Measurements from ENCODE around the gene ZNF865. TPM values are rescaled to one million over a fixed set of nuclear protein-coding genes. Genes with fewer than 3 reads are reported as not detected.
"Not testable (repeated sequence)": the region's sequence is repeated elsewhere in the genome, so short reads cannot be mapped to it uniquely, and the experiment has no call there.

The ZNF865 gene
- total and polyA plus RNA-seq, 2 donors (not counting 1 experiment from before 2014, with no cell fraction given), result 1.2 TPM

DNA sequence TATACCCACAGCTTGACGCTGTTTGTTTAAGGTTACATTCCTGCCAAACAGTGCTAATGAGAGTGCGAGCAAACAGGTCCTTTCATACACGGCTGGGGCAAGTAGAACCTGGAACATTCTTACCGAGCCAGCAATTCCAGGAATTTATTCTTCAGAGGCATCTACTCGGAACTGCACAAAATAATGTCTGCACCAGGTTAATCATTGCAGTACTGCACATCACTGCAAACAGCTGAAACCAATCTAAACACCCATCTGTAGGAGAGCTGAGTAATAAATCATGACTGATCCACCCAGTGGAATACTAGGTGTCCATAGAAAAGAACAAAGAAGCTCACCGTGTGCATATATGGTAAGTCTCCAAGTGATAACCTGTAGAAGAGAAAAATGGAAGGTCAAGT is 23.6 kb upstream of the ZNF865 start:
- H3K9me3 ChIP-seq (ENCODE audit: control insufficient read depth, insufficient read depth, low read depth, low read length), result no peaks in the 10 kb centered on the region
- H3K27ac ChIP-seq (ENCODE audit: insufficient read depth, low read length), result no peak overlapping the region
- no peaks in the 10 kb centered on the region for H4K20me1 ChIP-seq (ENCODE audit: control insufficient read depth, extremely low read depth, insufficient read depth, low read length)
- no peak for DNase-seq (ENCODE audit: low read depth in 2 of 2)
- H3K36me3 ChIP-seq (ENCODE audit: control insufficient read depth, insufficient read depth, low read length), result peaks cover 4% of the 10 kb centered on the region
- no peak overlapping the region for H3K4me3 ChIP-seq (replicated peaks in 1 of 4; ENCODE audit: control extremely low read depth in 1 of 4, insufficient read depth in 1 of 4, low read depth in 3 of 4, low read length in 4 of 4)
- no peak for TF ChIP-seq EZH2 (IDR thresholded peaks at IDR 0.05; ENCODE audit: low read length, missing control alignments)
- TF ChIP-seq CTCF (conservative IDR thresholded peaks at IDR 0.05 in 1 of 2, IDR thresholded peaks at IDR 0.05 in 1 of 2; ENCODE audit: low read depth in 1 of 2, low read length in 2 of 2), result no peak
- H3K9ac ChIP-seq (ENCODE audit: insufficient read depth, low read length), result no peak overlapping the region
- H3K27me3 ChIP-seq (ENCODE audit: control insufficient read depth, insufficient read depth, low read length), result no peaks in the 10 kb centered on the region
- H3K79me2 ChIP-seq (ENCODE audit: control insufficient read depth, insufficient read depth, low read length), result peaks cover 11% of the 10 kb centered on the region
- peaks cover 9% of the 10 kb centered on the region for H3K4me1 ChIP-seq (ENCODE audit: control insufficient read depth, extremely low read depth, insufficient read depth, low read length)
- H3K4me2 ChIP-seq (ENCODE audit: extremely low read depth, insufficient read depth, low read length), result no peak overlapping the region
- H2AFZ ChIP-seq (ENCODE audit: low read length), result no peak overlapping the region

GRCh38 chr19:55582284-55582683 is 23.2 kb upstream of the ZNF865 start:
- H2AFZ ChIP-seq (ENCODE audit: low read length); H4K20me1 ChIP-seq (ENCODE audit: control insufficient read depth, extremely low read depth, insufficient read depth, low read length); H3K9ac ChIP-seq (ENCODE audit: insufficient read depth, low read length); H3K27ac ChIP-seq (ENCODE audit: insufficient read depth, low read length); H3K4me2 ChIP-seq (ENCODE audit: extremely low read depth, insufficient read depth, low read length); DNase-seq (ENCODE audit: low read depth in 2 of 2); H3K9me3 ChIP-seq (ENCODE audit: control insufficient read depth, insufficient read depth, low read depth, low read length); H3K27me3 ChIP-seq (ENCODE audit: control insufficient read depth, insufficient read depth, low read length); H3K36me3 ChIP-seq (ENCODE audit: control insufficient read depth, insufficient read depth, low read length); H3K4me3 ChIP-seq (replicated peaks in 1 of 4; ENCODE audit: control extremely low read depth in 1 of 4, insufficient read depth in 1 of 4, low read depth in 3 of 4, low read length in 4 of 4): not testable (repeated sequence)
- Histone ChIP-seq H3K4me1 (ENCODE audit: control insufficient read depth, extremely low read depth, insufficient read depth, low read length) (peaks cover 12% of the 10 kb centered on the region), H3K79me2 (ENCODE audit: control insufficient read depth, insufficient read depth, low read length) (peaks cover 11% of the 10 kb centered on the region)

- H3K4me1 ChIP-seq (ENCODE audit: control insufficient read depth, extremely low read depth, insufficient read depth, low read length), result peaks cover 12% of the 10 kb centered on the region
- peaks cover 11% of the 10 kb centered on the region for H3K79me2 ChIP-seq (ENCODE audit: control insufficient read depth, insufficient read depth, low read length)
- H3K27ac ChIP-seq (ENCODE audit: insufficient read depth, low read length); H2AFZ ChIP-seq (ENCODE audit: low read length); H3K9me3 ChIP-seq (ENCODE audit: control insufficient read depth, insufficient read depth, low read depth, low read length); H3K4me2 ChIP-seq (ENCODE audit: extremely low read depth, insufficient read depth, low read length); H3K36me3 ChIP-seq (ENCODE audit: control insufficient read depth, insufficient read depth, low read length); H3K4me3 ChIP-seq (replicated peaks in 1 of 4; ENCODE audit: control extremely low read depth in 1 of 4, insufficient read depth in 1 of 4, low read depth in 3 of 4, low read length in 4 of 4); H4K20me1 ChIP-seq (ENCODE audit: control insufficient read depth, extremely low read depth, insufficient read depth, low read length); H3K27me3 ChIP-seq (ENCODE audit: control insufficient read depth, insufficient read depth, low read length); H3K9ac ChIP-seq (ENCODE audit: insufficient read depth, low read length); DNase-seq (ENCODE audit: low read depth in 2 of 2): not testable (repeated sequence)
Observed at GRCh38 chr19:55583897-55584296, 21.6 kb upstream of the ZNF865 start.

- H3K27ac ChIP-seq (ENCODE audit: insufficient read depth, low read length), result no peak overlapping the region
- no peaks in the 10 kb centered on the region for H4K20me1 ChIP-seq (ENCODE audit: control insufficient read depth, extremely low read depth, insufficient read depth, low read length)
- peaks cover 12% of the 10 kb centered on the region for H3K4me1 ChIP-seq (ENCODE audit: control insufficient read depth, extremely low read depth, insufficient read depth, low read length)
- no peak for DNase-seq (ENCODE audit: low read depth in 2 of 2)
- no peak overlapping the region for H2AFZ ChIP-seq (ENCODE audit: low read length)
- no peak overlapping the region for H3K4me3 ChIP-seq (replicated peaks in 1 of 4; ENCODE audit: control extremely low read depth in 1 of 4, insufficient read depth in 1 of 4, low read depth in 3 of 4, low read length in 4 of 4)
- no peaks in the 10 kb centered on the region for H3K9me3 ChIP-seq (ENCODE audit: control insufficient read depth, insufficient read depth, low read depth, low read length)
- no peaks in the 10 kb centered on the region for H3K27me3 ChIP-seq (ENCODE audit: control insufficient read depth, insufficient read depth, low read length)
- TF ChIP-seq EZH2 (IDR thresholded peaks at IDR 0.05; ENCODE audit: low read length, missing control alignments) (no peak), CTCF (conservative IDR thresholded peaks at IDR 0.05 in 1 of 2, IDR thresholded peaks at IDR 0.05 in 1 of 2; ENCODE audit: low read depth in 1 of 2, low read length in 2 of 2) (no peak)
- H3K79me2 ChIP-seq (ENCODE audit: control insufficient read depth, insufficient read depth, low read length), result peaks cover 6% of the 10 kb centered on the region
- no peaks in the 10 kb centered on the region for H3K36me3 ChIP-seq (ENCODE audit: control insufficient read depth, insufficient read depth, low read length)
- H3K9ac ChIP-seq (ENCODE audit: insufficient read depth, low read length), result no peak overlapping the region
- no peak overlapping the region for H3K4me2 ChIP-seq (ENCODE audit: extremely low read depth, insufficient read depth, low read length)
Observed at GRCh38 chr19:55584871-55585270, 20.6 kb upstream of the ZNF865 start.

All from fibroblast of lung (primary cell).